ENCODE data around the gene ASPN.

ASPN gene

GRCh38 chr9:92482329-92482728 is at the start of gene ASPN:
Gene ASPN, minus strand, starts transcription at chr9:92482506.
- peak; percentile 67 for DNase-seq (ENCODE audit: low read depth)
- no peak within 1 kb of the TSS for H3K4me3 ChIP-seq (ENCODE audit: control insufficient read depth, low read depth, low read length)
- no peak for TF ChIP-seq CTCF (IDR thresholded peaks at IDR 0.05; ENCODE audit: control insufficient read depth, insufficient read depth, low read depth, low read length, missing control alignments)

- TF ChIP-seq CTCF (IDR thresholded peaks at IDR 0.05; ENCODE audit: control insufficient read depth, insufficient read depth, low read depth, low read length, missing control alignments), result no peak
- no peak overlapping the region for H3K4me3 ChIP-seq (ENCODE audit: control insufficient read depth, low read depth, low read length)
- no peak for DNase-seq (ENCODE audit: low read depth)
These were observed 48.6 kb upstream of the ASPN start for GRCh38 chr9:92530893-92531292.

- TF ChIP-seq CTCF (IDR thresholded peaks at IDR 0.05; ENCODE audit: control insufficient read depth, insufficient read depth, low read depth, low read length, missing control alignments), result no peak
- H3K4me3 ChIP-seq (ENCODE audit: control insufficient read depth, low read depth, low read length), result no peak overlapping the region
- DNase-seq (ENCODE audit: low read depth), result no peak
These were observed 46.8 kb upstream of the ASPN start for GRCh38 chr9:92529124-92529523.

GRCh38 chr9:92528522-92528849 is 46.2 kb upstream of the ASPN start:
- no peak for DNase-seq (ENCODE audit: low read depth)
- no peak overlapping the region for H3K4me3 ChIP-seq (ENCODE audit: control insufficient read depth, low read depth, low read length)
- TF ChIP-seq CTCF (IDR thresholded peaks at IDR 0.05; ENCODE audit: control insufficient read depth, insufficient read depth, low read depth, low read length, missing control alignments), result no peak

GRCh38 chr9:92527832-92528521 is 45.7 kb upstream of the ASPN start:
- H3K4me3 ChIP-seq (ENCODE audit: control insufficient read depth, low read depth, low read length), result no peak overlapping the region
- DNase-seq (ENCODE audit: low read depth), result no peak

GRCh38 chr9:92527291-92527828 is 45.1 kb upstream of the ASPN start:
- H3K4me3 ChIP-seq (ENCODE audit: control insufficient read depth, low read depth, low read length), result no peak overlapping the region
- TF ChIP-seq CTCF (IDR thresholded peaks at IDR 0.05; ENCODE audit: control insufficient read depth, insufficient read depth, low read depth, low read length, missing control alignments), result no peak
- DNase-seq (ENCODE audit: low read depth), result no peak

More at GRCh38 chr9:92527832-92528521, 45.7 kb upstream of the ASPN start:
- TF ChIP-seq CTCF (IDR thresholded peaks at IDR 0.05; ENCODE audit: control insufficient read depth, insufficient read depth, low read depth, low read length, missing control alignments), result no peak
